SK-N-SH treated with all-trans-retinoic acid at 6 μM for 48 hours (cell line): ENCODE measurements around the gene KDM4C.

ENCODE experiments used
- ARNTL ChIP-seq: fragments of 450-650 bp; formaldehyde crosslinking; IDR thresholded peaks from 2 replicates; pipeline ENCODE4 v1.5.0; 2020; ENCODE audit warnings: low read depth, mild to moderate bottlenecking, moderate library complexity, borderline replicate concordance
- RARB ChIP-seq: fragments of 250-450 bp; sonication (Bioruptor Pico); IDR thresholded peaks from 2 replicates; pipeline ENCODE4 v1.8.0; 2021; ENCODE audit warnings: mild to moderate bottlenecking, moderate library complexity
- ZFP3 ChIP-seq: fragments of 250-450 bp; sonication (Bioruptor Pico); IDR thresholded peaks from 2 replicates; pipeline ENCODE4 v1.5.0; 2020; ENCODE audit warnings: mild to moderate bottlenecking, moderate library complexity
- ZFP30 ChIP-seq: fragments of 450-650 bp; formaldehyde crosslinking; IDR thresholded peaks from 2 replicates; pipeline ENCODE4 v1.5.0; 2022; ENCODE audit warnings: mild to moderate bottlenecking, moderate library complexity
- ZNF565 ChIP-seq: fragments of 450-650 bp; formaldehyde crosslinking; conservative IDR thresholded peaks from 2 replicates; pipeline ENCODE4 v1.5.0; 2020; ENCODE audit warnings: low read depth, mild to moderate bottlenecking, moderate library complexity
- ZNF70 ChIP-seq: fragments of 450-650 bp; formaldehyde crosslinking; IDR thresholded peaks from 2 replicates; pipeline ENCODE4 v1.5.0; 2020; ENCODE audit warnings: mild to moderate bottlenecking, moderate library complexity
- ZNF8 ChIP-seq: fragments of 450-650 bp; formaldehyde crosslinking; IDR thresholded peaks from 2 replicates; pipeline ENCODE4 v1.5.0; 2020; ENCODE audit warnings: mild to moderate bottlenecking, moderate library complexity
- TF ChIP-seq, protein P1 (sequence below): fragments of 250-450 bp; sonication (Bioruptor Pico); IDR thresholded peaks from 2 replicates; pipeline ENCODE4 v1.5.1; 2020; ENCODE audit warnings: low read depth, mild to moderate bottlenecking, moderate library complexity
- TF ChIP-seq, protein P2 (sequence below): fragments of 250-450 bp; sonication (Bioruptor Pico); IDR thresholded peaks from 2 replicates; pipeline ENCODE4 v1.8.0; 2021; ENCODE audit warnings: low read depth, mild to moderate bottlenecking, moderate library complexity, borderline replicate concordance

DNA sequence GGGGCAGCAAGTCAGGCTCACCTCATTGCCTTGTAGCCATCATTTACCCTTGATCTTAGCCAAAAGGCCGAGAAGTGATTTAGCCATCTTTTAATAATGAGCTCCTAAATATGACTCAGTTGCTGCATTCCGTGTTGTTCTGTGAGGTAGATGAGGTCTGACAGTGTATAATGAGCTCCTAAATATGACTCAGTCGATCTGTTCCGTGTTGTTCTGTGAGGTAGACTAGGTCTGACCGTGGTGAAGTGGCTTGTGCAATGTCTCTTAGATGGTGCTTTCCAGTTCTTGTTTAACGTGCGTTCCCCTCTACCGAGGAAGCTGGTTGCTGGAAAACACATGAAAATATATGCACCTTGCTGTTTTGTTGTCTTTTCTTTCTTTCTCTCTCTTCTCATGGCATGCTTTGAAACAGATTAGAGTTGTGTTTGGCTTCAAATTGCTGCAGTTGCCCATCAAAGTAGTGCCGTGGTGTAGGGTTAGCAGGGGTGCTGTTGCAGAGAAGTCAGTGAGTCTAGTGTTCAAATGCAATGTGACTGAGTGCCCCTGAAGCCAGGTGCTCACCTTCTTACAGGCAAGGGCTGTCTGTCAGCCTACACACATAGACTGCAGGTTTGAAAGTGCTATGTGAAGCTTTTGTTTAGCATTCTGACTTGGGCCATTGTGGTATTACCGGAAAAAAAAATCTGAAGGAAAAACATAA, 118.6 kb downstream of the KDM4C start:
- no peak for TF ChIP-seq ZNF70 (CRISPR knock-in tag)
- no peak for TF ChIP-seq ZNF565 (CRISPR knock-in tag)
- no peak for TF ChIP-seq RARB
- TF ChIP-seq, protein P1, sequence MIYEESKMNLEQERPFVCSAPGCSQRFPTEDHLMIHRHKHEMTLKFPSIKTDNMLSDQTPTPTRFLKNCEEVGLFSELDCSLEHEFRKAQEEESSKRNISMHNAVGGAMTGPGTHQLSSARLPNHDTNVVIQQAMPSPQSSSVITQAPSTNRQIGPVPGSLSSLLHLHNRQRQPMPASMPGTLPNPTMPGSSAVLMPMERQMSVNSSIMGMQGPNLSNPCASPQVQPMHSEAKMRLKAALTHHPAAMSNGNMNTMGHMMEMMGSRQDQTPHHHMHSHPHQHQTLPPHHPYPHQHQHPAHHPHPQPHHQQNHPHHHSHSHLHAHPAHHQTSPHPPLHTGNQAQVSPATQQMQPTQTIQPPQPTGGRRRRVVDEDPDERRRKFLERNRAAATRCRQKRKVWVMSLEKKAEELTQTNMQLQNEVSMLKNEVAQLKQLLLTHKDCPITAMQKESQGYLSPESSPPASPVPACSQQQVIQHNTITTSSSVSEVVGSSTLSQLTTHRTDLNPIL (CRISPR knock-in tag): no peak
- TF ChIP-seq ZNF8 (CRISPR knock-in tag): no peak
- no peak for TF ChIP-seq ARNTL (CRISPR knock-in tag)
- TF ChIP-seq, protein P2, sequence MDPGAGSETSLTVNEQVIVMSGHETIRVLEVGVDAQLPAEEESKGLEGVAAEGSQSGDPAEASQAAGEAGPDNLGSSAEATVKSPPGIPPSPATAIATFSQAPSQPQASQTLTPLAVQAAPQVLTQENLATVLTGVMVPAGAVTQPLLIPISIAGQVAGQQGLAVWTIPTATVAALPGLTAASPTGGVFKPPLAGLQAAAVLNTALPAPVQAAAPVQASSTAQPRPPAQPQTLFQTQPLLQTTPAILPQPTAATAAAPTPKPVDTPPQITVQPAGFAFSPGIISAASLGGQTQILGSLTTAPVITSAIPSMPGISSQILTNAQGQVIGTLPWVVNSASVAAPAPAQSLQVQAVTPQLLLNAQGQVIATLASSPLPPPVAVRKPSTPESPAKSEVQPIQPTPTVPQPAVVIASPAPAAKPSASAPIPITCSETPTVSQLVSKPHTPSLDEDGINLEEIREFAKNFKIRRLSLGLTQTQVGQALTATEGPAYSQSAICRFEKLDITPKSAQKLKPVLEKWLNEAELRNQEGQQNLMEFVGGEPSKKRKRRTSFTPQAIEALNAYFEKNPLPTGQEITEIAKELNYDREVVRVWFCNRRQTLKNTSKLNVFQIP (CRISPR knock-in tag): no peak
- TF ChIP-seq ZFP30 (CRISPR knock-in tag): no peak
- TF ChIP-seq ZFP3: no peak
